ENCODE measurements around the gene CACNA2D2. TPM values are rescaled to one million over a fixed set of nuclear protein-coding genes. Genes with fewer than 3 reads are reported as not detected.

The CACNA2D2 gene
- total and polyA plus RNA-seq, 2 of the 8 experiments (the other 6 are each of a cell fraction or from before 2014, with no cell fraction given), result 14.1 to 25.0 TPM

DNA sequence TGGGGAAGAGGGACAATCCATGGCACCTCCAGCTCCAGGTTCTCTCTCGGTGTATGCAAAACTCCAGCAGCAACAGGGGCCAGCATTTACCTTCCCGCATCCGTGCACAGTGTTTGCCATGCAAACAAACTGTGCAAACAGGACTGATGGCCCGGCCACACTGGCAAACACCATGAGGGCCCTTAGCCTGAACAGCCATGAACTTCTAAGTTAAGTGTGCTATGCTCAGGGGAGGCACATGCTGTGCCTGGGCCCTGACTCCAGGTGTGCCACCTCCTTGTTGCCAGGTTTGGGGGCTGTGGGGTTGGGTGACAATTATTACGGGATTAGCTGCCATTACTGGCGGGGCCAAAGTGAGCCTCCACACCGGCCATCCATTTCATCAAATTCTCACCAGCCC, 57.5 kb downstream of the CACNA2D2 start:
- Histone ChIP-seq H3K56ac (replicated peaks; ENCODE audit: insufficient read length, low read depth, low read length) (no peak overlapping the region), H3K23ac (ENCODE audit: insufficient read length) (no peak overlapping the region), H4K8ac (ENCODE audit: extremely low read depth, insufficient read depth, low read length) (no peak overlapping the region), H3K79me1 (ENCODE audit: low read depth, low read length) (peaks cover 3% of the 10 kb centered on the region; the same call in 1 of the 2 replicates), H2BK20ac (ENCODE audit: low read length) (no peak overlapping the region), H3K23me2 (ENCODE audit: low read depth, low read length) (no peaks in the 10 kb centered on the region), H2BK120ac (replicated peaks; ENCODE audit: low read depth, low read length) (no peak overlapping the region), H2AFZ (ENCODE audit: low read length) (no peak overlapping the region), H3K4me3 (ENCODE audit: extremely low read depth in 1 of 4, insufficient read depth in 2 of 4, low read depth in 3 of 4, low read length in 4 of 4) (no peak overlapping the region), H3K79me2 (ENCODE audit: control insufficient read depth in 1 of 2, insufficient read depth in 2 of 2, low read length in 2 of 2) (no peaks in the 10 kb centered on the region), H3K18ac (ENCODE audit: extremely low read depth, low read length) (no peak overlapping the region), H3K27ac (ENCODE audit: low read depth, low read length) (no peak overlapping the region), H4K91ac (replicated peaks; ENCODE audit: insufficient read length, low read length) (no peak overlapping the region), H3K4me2 (ENCODE audit: insufficient read depth in 1 of 2, low read depth in 2 of 2, low read length in 2 of 2) (no peak overlapping the region), H3K4ac (replicated peaks; ENCODE audit: insufficient read length, low read depth, low read length) (no peak overlapping the region), H2BK5ac (ENCODE audit: low read depth, low read length) (no peak overlapping the region), H4K20me1 (replicated peaks in 1 of 2; ENCODE audit: control insufficient read depth in 1 of 2, insufficient read depth in 2 of 2, low read length in 2 of 2) (peaks cover 0 to 1% of the 10 kb centered on the region in 2 experiments), H3K14ac (ENCODE audit: insufficient read length) (no peak overlapping the region), H3K9me3 (ENCODE audit: insufficient read depth in 2 of 2, low read depth in 1 of 2, low read length in 1 of 2) (no peaks in the 10 kb centered on the region), H2AK5ac (ENCODE audit: low read depth, low read length) (no peak overlapping the region), H3K36me3 (ENCODE audit: control insufficient read depth in 2 of 4, insufficient read depth in 4 of 4, low read length in 3 of 4) (no peaks in the 10 kb centered on the region), H3K4me1 (replicated peaks in 1 of 4; ENCODE audit: control insufficient read depth in 3 of 4, insufficient read depth in 4 of 4, low read length in 3 of 4) (peaks cover 0 to 15% (median 8%) of the 10 kb centered on the region in 4 experiments; a peak in 6 of 7 replicates), H4K5ac (ENCODE audit: insufficient read length, low read depth, low read length) (no peak overlapping the region), H2BK12ac (ENCODE audit: low read depth, low read length) (no peak overlapping the region), H2BK15ac (ENCODE audit: low read length) (no peak overlapping the region), H3K27me3 (replicated peaks in 1 of 4; ENCODE audit: control insufficient read depth in 3 of 4, extremely low read depth in 1 of 4, insufficient read depth in 3 of 4, low read length in 3 of 4) (no peaks in the 10 kb centered on the region), H3K9ac (replicated peaks in 1 of 4; ENCODE audit: extremely low read depth in 1 of 4, low read depth in 3 of 4, low read length in 3 of 4) (no peak overlapping the region)
- ChIA-PET CTCF (ENCODE audit: partially characterized antibody) (interaction anchor here (0.6 to 3.6 kb wide), 14 partner anchors 9 to 1159 kb away, joined by 3 to 29 read pairs (median 3); no protein-coding TSS in a partner anchor), POLR2A (ENCODE audit: partially characterized antibody) (no interaction called here)
- TF ChIP-seq CHD2 (IDR thresholded peaks at IDR 0.05; ENCODE audit: low read length) (no peak), YY1 (IDR thresholded peaks at IDR 0.05; ENCODE audit: low read depth, low read length) (no peak), BCL11A (IDR thresholded peaks at IDR 0.05; ENCODE audit: low read depth in 2 of 2, low read length in 2 of 2) (no peak), HDAC2 (IDR thresholded peaks at IDR 0.05; ENCODE audit: borderline replicate concordance in 1 of 2, low read depth in 2 of 2, low read length in 2 of 2) (no peak), BACH1 (IDR thresholded peaks at IDR 0.05; ENCODE audit: low read length) (no peak), EP300 (IDR thresholded peaks at IDR 0.05; ENCODE audit: borderline replicate concordance in 1 of 2, low read depth in 2 of 2, low read length in 2 of 2) (no peak), PHF8 (conservative IDR thresholded peaks at IDR 0.05; ENCODE audit: low read depth, low read length) (no peak)
- TF ChIP-seq, protein P1, sequence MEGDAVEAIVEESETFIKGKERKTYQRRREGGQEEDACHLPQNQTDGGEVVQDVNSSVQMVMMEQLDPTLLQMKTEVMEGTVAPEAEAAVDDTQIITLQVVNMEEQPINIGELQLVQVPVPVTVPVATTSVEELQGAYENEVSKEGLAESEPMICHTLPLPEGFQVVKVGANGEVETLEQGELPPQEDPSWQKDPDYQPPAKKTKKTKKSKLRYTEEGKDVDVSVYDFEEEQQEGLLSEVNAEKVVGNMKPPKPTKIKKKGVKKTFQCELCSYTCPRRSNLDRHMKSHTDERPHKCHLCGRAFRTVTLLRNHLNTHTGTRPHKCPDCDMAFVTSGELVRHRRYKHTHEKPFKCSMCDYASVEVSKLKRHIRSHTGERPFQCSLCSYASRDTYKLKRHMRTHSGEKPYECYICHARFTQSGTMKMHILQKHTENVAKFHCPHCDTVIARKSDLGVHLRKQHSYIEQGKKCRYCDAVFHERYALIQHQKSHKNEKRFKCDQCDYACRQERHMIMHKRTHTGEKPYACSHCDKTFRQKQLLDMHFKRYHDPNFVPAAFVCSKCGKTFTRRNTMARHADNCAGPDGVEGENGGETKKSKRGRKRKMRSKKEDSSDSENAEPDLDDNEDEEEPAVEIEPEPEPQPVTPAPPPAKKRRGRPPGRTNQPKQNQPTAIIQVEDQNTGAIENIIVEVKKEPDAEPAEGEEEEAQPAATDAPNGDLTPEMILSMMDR (IDR thresholded peaks at IDR 0.05; ENCODE audit: control extremely low read depth in 1 of 3, insufficient read depth in 1 of 3, low read depth in 1 of 3, low read length in 3 of 3), result no peak
- TF ChIP-seq, protein P2, sequence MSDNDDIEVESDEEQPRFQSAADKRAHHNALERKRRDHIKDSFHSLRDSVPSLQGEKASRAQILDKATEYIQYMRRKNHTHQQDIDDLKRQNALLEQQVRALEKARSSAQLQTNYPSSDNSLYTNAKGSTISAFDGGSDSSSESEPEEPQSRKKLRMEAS (IDR thresholded peaks at IDR 0.05), result no peak
- WGBS, 2 experiments (ENCODE audit: extremely low coverage in 1 of 2, insufficient coverage in 1 of 2, insufficient read length in 1 of 2, insufficient replicate concordance in 2 of 2, low coverage in 1 of 2, low lambda C conversion rate in 2 of 2, missing lambda C conversion rate in 1 of 2), result 86% methylated on average over 7 of the region's 7 CpGs; no CpG with 5 or more reads in 1 of the 2 experiments
- DNase-seq (ENCODE audit: low read depth in 1 of 2, low spot score in 2 of 2) (no peak), FAIRE-seq (no peak)

Measured in H1 (cell line).